Measurements from ENCODE around the gene JMJD6. TPM values are rescaled to one million over a fixed set of nuclear protein-coding genes. Genes with fewer than 3 reads are reported as not detected.
"Not testable (repeated sequence)": the region's sequence is repeated elsewhere in the genome, so short reads cannot be mapped to it uniquely, and the experiment has no call there.

The JMJD6 gene
- total RNA-seq, 3 donors from 2014 or later, result 13.1 to 34.1 (median 25.6) TPM

- Histone ChIP-seq H3K27ac (peak overlapping the region; percentile 99 to 100), H3K4me1 (peaks cover 0 to 4% of the 10 kb centered on the region in 2 donors), H3K27me3 (no peaks in the 10 kb centered on the region), H3K9me3 (no peaks in the 10 kb centered on the region), H3K4me3 (peak overlapping the region; percentile 73 to 99 (median 94)), H3K36me3 (peaks cover under 1% of the 10 kb centered on the region)
- DNase-seq (ENCODE audit: low spot score in 2 of 2), result peak; percentile 70 to 75
- intact Hi-C loops (cut with DNase I; ENCODE audit: low total_unique reads), result no loop called here
- peak in 1 of 3 donors; percentile 6 for TF ChIP-seq POLR2AphosphoS5 (IDR thresholded peaks at IDR 0.05)
- no peak for TF ChIP-seq POLR2A (IDR thresholded peaks at IDR 0.05)
These were observed 701 bp downstream of the JMJD6 start for GRCh38 chr17:76725580-76726230.

DNA sequence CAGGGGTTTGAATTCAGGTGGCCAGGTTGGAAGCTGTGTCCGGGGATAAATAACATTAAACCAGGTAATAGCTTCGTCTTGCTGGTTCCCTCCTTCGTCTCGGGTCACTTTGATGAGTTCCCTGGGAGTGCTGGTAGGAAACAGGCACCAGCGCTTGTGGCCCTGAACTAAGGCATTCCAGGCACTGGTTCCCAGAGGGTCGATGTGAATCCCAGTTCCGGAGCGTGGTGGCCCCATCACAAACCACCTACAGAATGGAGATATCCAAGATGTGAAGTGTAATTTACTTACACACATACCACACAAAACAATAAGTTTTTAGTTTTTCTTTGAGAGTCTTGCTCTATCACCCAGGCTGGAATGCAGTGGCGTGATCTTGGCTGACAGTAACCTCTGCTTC is 2.6 kb downstream of the JMJD6 start:
- no peaks in the 10 kb centered on the region for H3K9me3 ChIP-seq
- H3K27ac ChIP-seq, result no peak overlapping the region
- no peaks in the 10 kb centered on the region for H3K27me3 ChIP-seq
- H3K4me1 ChIP-seq, result peaks cover 0 to 4% of the 10 kb centered on the region in 2 donors
- TF ChIP-seq POLR2AphosphoS5 (IDR thresholded peaks at IDR 0.05) (no peak), CTCF (IDR thresholded peaks at IDR 0.05) (no peak), POLR2A (IDR thresholded peaks at IDR 0.05) (no peak)
- H3K36me3 ChIP-seq, result peaks cover 7% of the 10 kb centered on the region
- peak overlapping the region in 1 of 3 donors; percentile 4 for H3K4me3 ChIP-seq
- intact Hi-C loops (cut with DNase I; ENCODE audit: low total_unique reads), result no loop called here
- DNase-seq (ENCODE audit: low spot score in 2 of 2), result no peak

DNA sequence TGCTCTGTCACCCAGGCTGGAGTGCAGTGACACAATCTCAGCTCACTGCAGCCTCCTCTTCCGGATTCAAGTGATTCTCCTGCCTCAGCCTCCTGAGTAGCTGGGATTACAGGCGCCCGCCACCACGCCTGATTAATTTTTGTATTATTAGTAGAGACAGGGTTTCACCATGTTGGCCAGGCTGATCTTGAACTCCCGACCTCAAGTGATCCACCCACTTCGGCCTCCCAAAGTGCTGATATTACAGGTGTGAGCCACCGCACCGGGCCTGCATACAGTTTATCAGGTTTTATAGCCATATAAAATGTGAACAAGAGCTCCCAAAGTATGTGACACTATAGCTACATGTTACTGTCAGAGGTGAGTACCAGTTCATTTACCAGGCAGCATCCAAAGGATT is 3.4 kb downstream of the JMJD6 start:
- H3K4me3 ChIP-seq; H3K27ac ChIP-seq; H3K9me3 ChIP-seq; H3K4me1 ChIP-seq; intact Hi-C loops (cut with DNase I; ENCODE audit: low total_unique reads); H3K27me3 ChIP-seq; DNase-seq (ENCODE audit: low spot score in 2 of 2): not testable (repeated sequence)
- peaks cover 13% of the 10 kb centered on the region for H3K36me3 ChIP-seq

DNA sequence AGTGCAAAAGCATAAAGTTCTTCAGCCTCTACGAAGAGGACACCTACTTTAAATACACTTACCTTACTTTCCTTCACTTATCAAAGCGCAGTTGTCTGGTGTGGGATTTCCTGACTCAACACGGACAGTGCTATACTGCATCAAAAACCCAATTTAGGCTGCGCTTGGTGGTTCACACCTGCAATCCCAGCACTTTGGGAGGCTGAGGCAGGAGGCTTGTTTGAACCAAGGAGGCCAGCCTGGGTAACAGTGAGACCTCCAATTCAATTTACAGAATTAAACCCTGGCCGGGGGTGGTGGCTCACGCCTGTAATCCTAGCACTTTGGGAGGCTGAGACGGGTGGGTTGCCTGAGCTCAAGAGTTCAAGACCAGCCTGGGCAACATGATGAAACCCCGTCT is 4.1 kb downstream of the JMJD6 start:
- Histone ChIP-seq H3K27ac (no peak overlapping the region), H3K9me3 (no peaks in the 10 kb centered on the region), H3K4me3 (no peak overlapping the region), H3K27me3 (no peaks in the 10 kb centered on the region), H3K4me1 (peaks cover 0 to 4% of the 10 kb centered on the region in 2 donors), H3K36me3 (peaks cover 13% of the 10 kb centered on the region)
- DNase-seq (ENCODE audit: low spot score in 2 of 2), result no peak
- no peak for TF ChIP-seq CTCF (IDR thresholded peaks at IDR 0.05)
- no peak for TF ChIP-seq POLR2AphosphoS5 (IDR thresholded peaks at IDR 0.05)
- no peak for TF ChIP-seq POLR2A (IDR thresholded peaks at IDR 0.05)
- intact Hi-C loops (cut with DNase I; ENCODE audit: low total_unique reads), result no loop called here

DNA sequence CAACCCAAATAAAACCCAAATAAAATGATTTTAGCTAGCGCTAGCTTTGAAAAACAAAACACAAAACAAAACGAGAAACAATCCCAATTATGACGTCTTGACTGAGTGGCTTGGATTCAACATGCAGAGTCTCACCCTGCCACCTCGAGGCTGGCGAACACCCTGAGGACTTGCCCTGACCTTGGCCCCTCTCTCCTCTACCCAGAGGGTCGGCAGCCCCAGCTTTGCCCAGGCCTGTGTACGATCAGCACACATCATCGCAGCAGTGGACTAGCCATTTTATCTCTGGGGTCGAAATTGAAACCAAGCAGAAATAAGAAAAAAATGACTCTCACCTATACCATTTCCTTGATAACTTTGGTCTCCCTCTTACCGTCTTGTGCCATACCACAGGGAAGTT is 4.9 kb downstream of the JMJD6 start:
- Histone ChIP-seq H3K27me3 (no peaks in the 10 kb centered on the region), H3K4me1 (peaks cover 0 to 4% of the 10 kb centered on the region in 2 donors), H3K36me3 (peaks cover 13% of the 10 kb centered on the region), H3K27ac (no peak overlapping the region), H3K9me3 (no peaks in the 10 kb centered on the region), H3K4me3 (no peak overlapping the region)
- TF ChIP-seq POLR2AphosphoS5 (IDR thresholded peaks at IDR 0.05), result no peak
- TF ChIP-seq POLR2A (IDR thresholded peaks at IDR 0.05), result no peak
- no peak for TF ChIP-seq CTCF (IDR thresholded peaks at IDR 0.05)
- no peak for DNase-seq (ENCODE audit: low spot score in 2 of 2)
- intact Hi-C loops (cut with DNase I; ENCODE audit: low total_unique reads), result no loop called here

DNA sequence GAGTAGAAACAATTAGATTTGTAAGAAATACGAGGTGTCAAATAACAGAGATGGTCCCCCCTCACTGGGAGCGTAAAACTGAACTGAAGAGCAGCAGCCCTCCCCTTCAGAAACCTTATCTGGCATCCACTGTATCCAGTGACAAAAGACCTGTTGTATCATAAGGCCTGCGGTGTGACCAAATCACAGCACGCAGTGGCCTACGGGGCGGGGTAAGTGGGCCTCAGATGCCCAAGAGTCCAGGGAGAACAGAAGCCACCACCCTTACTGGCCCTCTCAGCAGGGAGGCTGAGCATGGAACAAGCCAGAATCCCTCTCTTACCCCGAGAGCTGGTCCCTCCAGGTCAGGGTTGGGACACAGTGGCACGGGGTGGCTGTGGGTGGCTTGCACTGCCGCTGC is 5.5 kb downstream of the JMJD6 start:
- H3K4me3 ChIP-seq, result no peak overlapping the region
- no peak for DNase-seq (ENCODE audit: low spot score in 2 of 2)
- H3K27ac ChIP-seq, result no peak overlapping the region
- no peak for TF ChIP-seq POLR2A (IDR thresholded peaks at IDR 0.05)
- TF ChIP-seq CTCF (IDR thresholded peaks at IDR 0.05), result no peak
- no peak for TF ChIP-seq POLR2AphosphoS5 (IDR thresholded peaks at IDR 0.05)
- intact Hi-C loops (cut with DNase I; ENCODE audit: low total_unique reads), result no loop called here
- peaks cover 13% of the 10 kb centered on the region for H3K36me3 ChIP-seq
- H3K27me3 ChIP-seq, result no peaks in the 10 kb centered on the region
- no peaks in the 10 kb centered on the region for H3K9me3 ChIP-seq
- H3K4me1 ChIP-seq, result peaks cover 0 to 4% of the 10 kb centered on the region in 2 donors

Measured in breast epithelium (tissue), 4 donors.